Measurements from ENCODE around the gene CHID1.

DNA sequence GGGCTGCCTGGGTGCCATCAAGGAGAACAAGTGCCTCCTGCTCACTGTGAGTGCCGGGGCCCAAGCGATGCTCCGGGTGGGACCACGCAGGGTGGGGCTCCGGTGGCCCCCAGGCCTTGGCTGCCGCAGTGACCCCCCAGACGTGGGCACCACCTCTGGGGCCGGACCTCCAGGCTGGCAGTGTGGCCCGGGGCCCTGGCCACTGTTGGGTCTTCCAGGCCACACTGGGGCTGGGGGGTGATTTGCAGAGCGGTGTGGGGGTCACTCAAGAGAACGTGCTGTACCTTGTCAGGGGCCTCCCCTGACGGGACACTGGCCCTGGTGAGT is 48.0 kb downstream of the CHID1 start:
- TF ChIP-seq, protein P1, sequence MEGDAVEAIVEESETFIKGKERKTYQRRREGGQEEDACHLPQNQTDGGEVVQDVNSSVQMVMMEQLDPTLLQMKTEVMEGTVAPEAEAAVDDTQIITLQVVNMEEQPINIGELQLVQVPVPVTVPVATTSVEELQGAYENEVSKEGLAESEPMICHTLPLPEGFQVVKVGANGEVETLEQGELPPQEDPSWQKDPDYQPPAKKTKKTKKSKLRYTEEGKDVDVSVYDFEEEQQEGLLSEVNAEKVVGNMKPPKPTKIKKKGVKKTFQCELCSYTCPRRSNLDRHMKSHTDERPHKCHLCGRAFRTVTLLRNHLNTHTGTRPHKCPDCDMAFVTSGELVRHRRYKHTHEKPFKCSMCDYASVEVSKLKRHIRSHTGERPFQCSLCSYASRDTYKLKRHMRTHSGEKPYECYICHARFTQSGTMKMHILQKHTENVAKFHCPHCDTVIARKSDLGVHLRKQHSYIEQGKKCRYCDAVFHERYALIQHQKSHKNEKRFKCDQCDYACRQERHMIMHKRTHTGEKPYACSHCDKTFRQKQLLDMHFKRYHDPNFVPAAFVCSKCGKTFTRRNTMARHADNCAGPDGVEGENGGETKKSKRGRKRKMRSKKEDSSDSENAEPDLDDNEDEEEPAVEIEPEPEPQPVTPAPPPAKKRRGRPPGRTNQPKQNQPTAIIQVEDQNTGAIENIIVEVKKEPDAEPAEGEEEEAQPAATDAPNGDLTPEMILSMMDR (IDR thresholded peaks at IDR 0.05), result no peak
- TF ChIP-seq EZH2 (IDR thresholded peaks at IDR 0.05; ENCODE audit: borderline replicate concordance, insufficient read depth, low read depth, low read length, poor library complexity, severe bottlenecking), result no peak
